Muscle of leg (tissue), 11 donors: ENCODE results near the gene KLHL29. TPM values are rescaled to one million over a fixed set of nuclear protein-coding genes. Genes with fewer than 3 reads are reported as not detected.

Experiments used
- DNase-seq: peaks from one replicate; pipeline ENCODE4 v3.0.0; 2013
- H3K27ac ChIP-seq: one replicate; pipeline ENCODE4 v1.5.1; 2013; ENCODE audit warnings: mild to moderate bottlenecking, low read length, control low read depth
- H3K27me3 ChIP-seq: one replicate; pipeline ENCODE4 v1.6.1; 2013; ENCODE audit warnings: low read length; ENCODE audit not compliant: control insufficient read depth, insufficient read depth
- H3K36me3 ChIP-seq: one replicate; pipeline ENCODE4 v1.6.1; 2013; ENCODE audit warnings: low read length; ENCODE audit not compliant: control insufficient read depth, insufficient read depth
- H3K4me1 ChIP-seq: one replicate; pipeline ENCODE4 v1.6.1; 2013; ENCODE audit warnings: low read length; ENCODE audit not compliant: control insufficient read depth, insufficient read depth
- H3K4me3 ChIP-seq: one replicate; pipeline ENCODE4 v1.5.1; 2013; ENCODE audit warnings: low read length, control low read depth
- H3K9me3 ChIP-seq: replicated peaks from 2 replicates; pipeline ENCODE4 v1.6.1; 2013; ENCODE audit warnings: low read depth, low read length; ENCODE audit not compliant: control insufficient read depth
- WGBS: methylation state at CpG from one replicate; pipeline ENCODE4 v1.1.5; 2013; ENCODE audit warnings: missing lambda C conversion rate; ENCODE audit not compliant: insufficient coverage; 5-methylcytosine and 5-hydroxymethylcytosine counted together
- polyA plus RNA-seq, 8 donors: library from polyadenylated mRNA; unstranded; fragments of 120-200 nt; gene quantifications; one replicate each; pipeline versions ENCODE4 v1.2.1 to v1.2.3, GENCODE V29; 2013; ENCODE audit warnings: inconsistent platforms in 1 of 8, low replicate concordance in 1 of 8; ENCODE audit not compliant: insufficient read length in 8 of 8, insufficient read depth in 1 of 8
- total RNA-seq: library from RNA; stranded (reverse); fragments of 120-200 nt; gene quantifications from one replicate; pipeline ENCODE4 v1.2.4, GENCODE V29; 2013

Gene KLHL29
- total and polyA plus RNA-seq, 9 donors = 4.7 to 9.7 (median 7.3) TPM

- 66% methylated on average over 13 of the region's 17 CpGs for WGBS
- peak; percentile 43 for DNase-seq
- H3K4me3 ChIP-seq = no peak overlapping the region
Observed at GRCh38 chr2:23480957-23481797, 96.2 kb downstream of the KLHL29 start.

GRCh38 chr2:23482188-23482587 lies 97.2 kb downstream of the KLHL29 start:
- 94% methylated on average over 6 of the region's 9 CpGs for WGBS
- no peak for DNase-seq
- Histone ChIP-seq H3K9me3 (no peaks in the 10 kb centered on the region), H3K27me3 (peaks cover 3% of the 10 kb centered on the region), H3K4me3 (no peak overlapping the region), H3K36me3 (no peaks in the 10 kb centered on the region), H3K27ac (no peak overlapping the region), H3K4me1 (peaks cover 11% of the 10 kb centered on the region)

More at GRCh38 chr2:23480957-23481797, 96.2 kb downstream of the KLHL29 start:
- H3K27ac ChIP-seq = peak overlapping the region; percentile 24
- no peaks in the 10 kb centered on the region for H3K9me3 ChIP-seq
- H3K27me3 ChIP-seq = peaks cover 3% of the 10 kb centered on the region
- no peaks in the 10 kb centered on the region for H3K36me3 ChIP-seq
- H3K4me1 ChIP-seq = peaks cover 11% of the 10 kb centered on the region

- H3K36me3 ChIP-seq = no peaks in the 10 kb centered on the region
- peaks cover 3% of the 10 kb centered on the region for H3K27me3 ChIP-seq
- WGBS = 77% methylated on average over 5 of the region's 6 CpGs
- no peak overlapping the region for H3K27ac ChIP-seq
- no peak overlapping the region for H3K4me3 ChIP-seq
- no peaks in the 10 kb centered on the region for H3K9me3 ChIP-seq
- H3K4me1 ChIP-seq = peaks cover 15% of the 10 kb centered on the region
- no peak for DNase-seq
Observed at GRCh38 chr2:23482607-23483006, 97.6 kb downstream of the KLHL29 start.

- Histone ChIP-seq H3K27ac (no peak overlapping the region), H3K36me3 (no peaks in the 10 kb centered on the region), H3K9me3 (no peaks in the 10 kb centered on the region), H3K4me3 (no peak overlapping the region), H3K4me1 (peaks cover 23% of the 10 kb centered on the region), H3K27me3 (peaks cover 9% of the 10 kb centered on the region)
- 81% methylated on average over 4 of the region's 5 CpGs for WGBS
- no peak for DNase-seq
Observed at GRCh38 chr2:23483791-23484190, 98.8 kb downstream of the KLHL29 start.

GRCh38 chr2:23484275-23484674 lies 99.3 kb downstream of the KLHL29 start:
- WGBS = no CpG with 5 or more reads among the region's 8 CpGs
- Histone ChIP-seq H3K4me1 (peaks cover 23% of the 10 kb centered on the region), H3K27me3 (peaks cover 13% of the 10 kb centered on the region), H3K4me3 (no peak overlapping the region), H3K36me3 (no peaks in the 10 kb centered on the region), H3K9me3 (no peaks in the 10 kb centered on the region), H3K27ac (no peak overlapping the region)
- DNase-seq = no peak

- DNase-seq = no peak
- H3K4me3 ChIP-seq = no peak overlapping the region
- H3K27me3 ChIP-seq = peaks cover 13% of the 10 kb centered on the region
- 78% methylated on average over 5 of the region's 5 CpGs for WGBS
- H3K27ac ChIP-seq = no peak overlapping the region
- peaks cover 23% of the 10 kb centered on the region for H3K4me1 ChIP-seq
- no peaks in the 10 kb centered on the region for H3K36me3 ChIP-seq
- no peaks in the 10 kb centered on the region for H3K9me3 ChIP-seq
Observed at GRCh38 chr2:23484767-23485166, 99.8 kb downstream of the KLHL29 start.

- H3K9me3 ChIP-seq = no peaks in the 10 kb centered on the region
- no peak for DNase-seq
- 100% methylated on average over 1 of the region's 2 CpGs for WGBS
- peaks cover 23% of the 10 kb centered on the region for H3K4me1 ChIP-seq
- H3K36me3 ChIP-seq = no peaks in the 10 kb centered on the region
- no peak overlapping the region for H3K27ac ChIP-seq
- no peak overlapping the region for H3K4me3 ChIP-seq
- peaks cover 13% of the 10 kb centered on the region for H3K27me3 ChIP-seq
Observed at GRCh38 chr2:23485261-23485660, 100.3 kb downstream of the KLHL29 start.

- Histone ChIP-seq H3K27me3 (peaks cover 13% of the 10 kb centered on the region), H3K4me1 (peaks cover 18% of the 10 kb centered on the region), H3K4me3 (no peak overlapping the region), H3K36me3 (no peaks in the 10 kb centered on the region), H3K9me3 (no peaks in the 10 kb centered on the region), H3K27ac (no peak overlapping the region)
- WGBS = 60% methylated on average over 6 of the region's 10 CpGs
- DNase-seq = no peak
Observed at GRCh38 chr2:23485841-23486683, 101.1 kb downstream of the KLHL29 start.

- Histone ChIP-seq H3K4me1 (peaks cover 14% of the 10 kb centered on the region), H3K27ac (no peak overlapping the region), H3K36me3 (no peaks in the 10 kb centered on the region), H3K27me3 (peaks cover 13% of the 10 kb centered on the region), H3K9me3 (no peaks in the 10 kb centered on the region), H3K4me3 (no peak overlapping the region)
- 61% methylated on average over 5 of the region's 5 CpGs for WGBS
- no peak for DNase-seq
Observed at GRCh38 chr2:23486684-23487075, 101.7 kb downstream of the KLHL29 start.
